Stimulated activated CD8-positive, alpha-beta memory T cell treated with anti-CD3 and anti-CD28 coated beads, Interleukin-15, amount 100 ng/mL, for 4 hours (primary cell): ENCODE results near the gene PERM1.

ENCODE experiments used
- DNase-seq, 2 donors: peaks; one replicate each; pipeline ENCODE4 v3.0.0-alpha.2; 2020; ENCODE audit warnings: low read depth in 2 of 2

PERM1 gene

GRCh38 chr1:965526-966134, 16.3 kb downstream of the PERM1 start:
- DNase-seq, result no peak

GRCh38 chr1:964691-965525, 17.0 kb downstream of the PERM1 start:
- no peak for DNase-seq

GRCh38 chr1:963746-964525, 18.0 kb downstream of the PERM1 start:
- DNase-seq, result no peak

- DNase-seq, result no peak
Observed at GRCh38 chr1:963301-963651, 18.6 kb downstream of the PERM1 start.

GRCh38 chr1:962381-963300, 19.3 kb downstream of the PERM1 start:
- DNase-seq, result no peak

- no peak for DNase-seq
Observed at GRCh38 chr1:961132-961669, 20.7 kb downstream of the PERM1 start.

- DNase-seq, result peak; percentile 56 to 58
Observed at GRCh38 chr1:960363-961131, 21.3 kb downstream of the PERM1 start, which contains the start of gene KLHL17. KLHL17 (plus strand) TSS chr1:960584; CDS start chr1:960694, 110 bp downstream.

GRCh38 chr1:959731-960362, 22.0 kb downstream of the PERM1 start:
- no peak for DNase-seq

- DNase-seq, result peak; percentile 89 to 96
Observed at GRCh38 chr1:958823-959730, 22.8 kb downstream of the PERM1 start, which contains the start of gene NOC2L. NOC2L (minus strand) TSS chr1:959256; CDS start chr1:959240, 16 bp downstream.

GRCh38 chr1:956636-957035, 25.3 kb downstream of the PERM1 start:
- DNase-seq, result no peak

GRCh38 chr1:955474-955873, 26.4 kb downstream of the PERM1 start:
- DNase-seq, result no peak

GRCh38 chr1:954927-955326, 27.0 kb downstream of the PERM1 start:
- DNase-seq, result no peak

GRCh38 chr1:953524-954320, 28.2 kb downstream of the PERM1 start:
- no peak for DNase-seq

GRCh38 chr1:952603-953002, 29.3 kb downstream of the PERM1 start:
- no peak for DNase-seq

GRCh38 chr1:952201-952600, 29.7 kb downstream of the PERM1 start:
- no peak for DNase-seq

GRCh38 chr1:951364-951763, 30.5 kb downstream of the PERM1 start:
- no peak for DNase-seq

GRCh38 chr1:950881-951280, 31.0 kb downstream of the PERM1 start:
- no peak for DNase-seq

- DNase-seq, result no peak
Observed at GRCh38 chr1:950268-950667, 31.6 kb downstream of the PERM1 start.
